Gastroesophageal sphincter (tissue), 3 donors: ENCODE data around the gene TMPRSS11A.

Experiments
- CTCF ChIP-seq, 4 experiments: fragments of 200-600 bp in 2 of 4; fragments of 450-650 bp in 2 of 4; sonication (generic) in 1 of 4; IDR thresholded peaks; one replicate each; pipeline ENCODE4 v1.5.1; 2017 to 2019; ENCODE audit warnings: antibody characterized with exemption in 4 of 4, mild to moderate bottlenecking in 2 of 4, moderate library complexity in 2 of 4
- EP300 ChIP-seq: sonication (generic); formaldehyde crosslinking; IDR thresholded peaks from one replicate; pipeline ENCODE4 v1.6.1; 2017; ENCODE audit warnings: antibody characterized with exemption, mild to moderate bottlenecking
- POLR2AphosphoS5 ChIP-seq: sonication (generic); formaldehyde crosslinking; IDR thresholded peaks from one replicate; pipeline ENCODE4 v1.6.1; 2017; ENCODE audit warnings: antibody characterized with exemption

DNA sequence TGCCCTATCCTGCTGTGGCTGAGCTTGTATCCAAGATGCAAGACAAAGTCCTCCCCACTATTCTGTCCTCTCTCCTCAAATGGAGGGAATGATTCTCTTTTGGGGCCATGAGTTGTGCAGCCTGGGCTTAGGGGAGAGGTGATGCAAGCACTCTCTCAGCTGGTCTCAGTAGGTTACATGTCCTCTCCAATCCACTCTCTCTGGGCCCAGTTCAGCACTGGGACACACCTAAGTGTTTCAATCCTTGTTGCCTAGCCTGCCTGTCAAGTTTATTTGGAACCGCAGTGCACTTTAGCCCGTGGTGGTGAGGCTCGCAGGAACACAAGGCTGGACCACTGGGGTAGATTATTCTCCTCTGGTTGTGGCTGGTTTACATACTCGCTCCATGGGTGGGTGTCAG is 55.6 kb downstream of the TMPRSS11A start:
- TF ChIP-seq EP300 (no peak), CTCF (IDR thresholded peaks at IDR 0.05) (no peak), POLR2AphosphoS5 (no peak)
